Endothelial cell of hepatic sinusoid (primary cell): Measurements from ENCODE around the gene IPPK.
"Not testable (repeated sequence)": the region's sequence is repeated elsewhere in the genome, so short reads cannot be mapped to it uniquely, and the experiment has no call there.

Source experiments
- in situ Hi-C: cut with HindIII; loops from 2 replicates; pipeline ENCODE4 v1.10.0; 2017; ENCODE audit warnings: low sequenced_read_pairs

The IPPK gene

GRCh38 chr9:92600462-92601261 is 69.3 kb downstream of the IPPK start:
- in situ Hi-C loops: no loop called here

- in situ Hi-C loops: loop anchor here (25.0 kb wide), 1 partner anchor 238 kb away; no protein-coding TSS in a partner anchor
Observed at GRCh38 chr9:92599938-92600461, 69.9 kb downstream of the IPPK start.

DNA sequence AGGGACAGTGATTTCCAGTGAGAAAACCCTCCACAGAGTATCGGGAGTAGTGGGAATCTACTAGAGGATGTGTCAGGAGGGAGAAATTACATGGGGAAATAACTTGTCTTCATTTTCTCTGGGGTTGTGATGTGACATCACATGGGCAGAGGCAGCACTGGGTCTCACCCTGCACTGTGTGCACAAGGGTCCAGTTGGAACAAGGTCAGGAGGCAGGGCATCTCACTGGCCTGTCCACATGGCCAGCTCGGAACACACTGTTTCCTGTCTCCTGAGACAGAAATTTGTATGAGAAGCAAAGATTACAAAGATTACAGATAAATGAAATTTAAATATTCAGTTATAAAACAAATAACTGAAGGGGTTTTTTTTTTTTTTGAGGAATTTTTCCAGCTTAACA is 71.5 kb downstream of the IPPK start:
- in situ Hi-C loops: loop anchor here (25.0 kb wide), 1 partner anchor 236 kb away; no protein-coding TSS in a partner anchor

DNA sequence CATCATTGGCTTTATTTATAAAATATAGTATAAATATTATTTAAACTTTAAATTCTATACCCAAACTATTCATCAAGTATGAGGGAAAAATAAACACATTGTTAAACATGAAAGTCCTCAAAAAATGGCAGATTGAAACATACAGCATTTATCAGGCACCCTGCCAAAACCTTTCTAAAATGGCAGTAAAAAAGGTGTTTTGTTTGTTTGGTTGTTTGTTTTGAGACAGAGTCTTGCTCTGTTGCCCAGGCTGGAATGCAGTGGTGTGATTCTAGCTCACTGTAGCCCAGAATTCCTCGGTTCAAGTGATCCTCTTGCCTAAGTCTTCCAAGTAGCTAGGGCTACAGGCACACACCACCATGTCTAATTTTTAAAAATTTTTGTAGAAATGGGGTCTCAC is 74.0 kb downstream of the IPPK start:
- in situ Hi-C loops: loop anchor here (25.0 kb wide), 1 partner anchor 234 kb away; no protein-coding TSS in a partner anchor

DNA sequence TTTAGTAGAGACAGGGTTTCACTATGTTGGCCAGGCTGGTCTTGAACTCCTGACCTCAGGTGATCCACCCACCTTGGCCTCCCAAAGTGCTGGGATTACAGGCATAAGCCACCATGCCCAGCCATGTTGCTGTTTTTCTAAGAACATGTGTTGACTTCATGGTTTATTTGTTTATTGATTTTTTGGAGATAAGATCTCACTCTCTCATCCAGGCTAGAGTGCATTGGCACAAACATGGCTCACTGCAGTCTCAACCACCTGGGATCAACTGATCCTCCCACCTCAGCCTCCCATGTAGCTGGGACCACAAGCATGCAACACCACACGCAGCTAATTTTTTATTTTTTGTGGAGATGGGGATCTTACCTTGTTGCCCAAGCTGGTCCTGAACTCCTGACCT is 74.9 kb downstream of the IPPK start:
- in situ Hi-C loops: loop anchor here (25.0 kb wide), 1 partner anchor 233 kb away; no protein-coding TSS in a partner anchor

DNA sequence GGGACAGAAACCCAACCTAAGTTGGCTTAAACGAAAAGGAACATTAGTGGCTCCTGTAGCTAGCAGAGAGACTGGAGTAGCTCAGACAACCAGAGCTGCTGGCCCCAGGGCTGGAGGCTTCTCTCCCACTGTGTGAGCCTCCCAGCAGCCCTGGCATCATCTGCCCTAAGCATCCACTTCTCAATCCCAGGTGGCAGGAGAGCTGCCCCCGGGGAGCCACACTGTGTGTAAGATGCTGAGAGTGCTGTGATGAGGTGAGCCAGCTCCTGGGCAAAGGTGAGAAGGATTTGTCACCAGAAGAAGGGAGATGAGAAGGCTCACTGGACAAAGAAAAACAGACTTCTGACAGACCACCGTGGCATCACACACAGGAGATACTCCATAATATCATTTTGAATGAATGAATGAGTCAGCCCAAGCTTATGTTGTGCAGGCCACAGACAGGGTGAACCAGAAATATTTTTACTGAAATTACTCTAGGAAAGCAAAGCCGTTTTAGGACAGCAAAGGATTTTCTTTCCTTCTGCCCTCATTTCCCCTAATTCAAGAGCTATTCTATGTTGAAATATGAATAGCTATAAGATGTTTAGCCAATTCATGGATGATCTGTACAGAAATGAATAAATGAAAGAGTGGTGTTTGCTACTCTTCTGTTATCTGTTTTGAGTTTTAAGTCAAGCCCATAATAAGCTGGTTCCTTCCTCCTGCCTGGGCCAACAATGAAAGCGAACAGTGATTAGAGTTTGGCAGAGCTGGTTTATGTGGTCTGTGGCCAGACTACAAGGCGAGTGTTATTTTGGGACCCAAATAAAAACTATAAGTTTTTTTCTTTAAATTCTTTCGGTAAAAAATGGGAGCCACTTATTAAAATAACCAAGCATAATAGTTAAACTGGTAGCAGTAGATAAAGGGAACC is 76.7 kb downstream of the IPPK start:
- in situ Hi-C loops: loop anchor here (25.0 kb wide), 1 partner anchor 231 kb away; no protein-coding TSS in a partner anchor

DNA sequence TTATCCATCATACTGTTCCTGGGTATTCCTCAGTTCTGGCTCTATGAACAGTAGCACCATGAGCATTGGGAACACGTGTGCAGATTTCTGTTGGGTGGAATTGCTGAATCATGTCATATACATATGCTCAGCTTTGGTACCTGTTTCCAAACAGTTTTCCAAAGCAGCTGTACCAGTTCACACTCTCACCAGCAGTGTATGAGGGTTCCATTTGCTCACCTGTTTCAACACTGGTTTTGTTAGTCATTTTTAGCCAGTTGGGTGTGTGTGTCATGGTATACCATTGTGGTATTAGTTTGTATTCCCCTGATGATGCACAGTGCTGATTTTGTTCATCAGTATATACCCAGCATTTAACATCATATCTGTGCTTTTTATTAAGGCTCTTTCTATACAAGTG is 77.4 kb downstream of the IPPK start:
- in situ Hi-C loops: loop anchor here (25.0 kb wide), 1 partner anchor 230 kb away; no protein-coding TSS in a partner anchor

- in situ Hi-C loops: loop anchor here (25.0 kb wide), 1 partner anchor 228 kb away; no protein-coding TSS in a partner anchor
Observed at GRCh38 chr9:92590377-92590776, 79.6 kb downstream of the IPPK start.

DNA sequence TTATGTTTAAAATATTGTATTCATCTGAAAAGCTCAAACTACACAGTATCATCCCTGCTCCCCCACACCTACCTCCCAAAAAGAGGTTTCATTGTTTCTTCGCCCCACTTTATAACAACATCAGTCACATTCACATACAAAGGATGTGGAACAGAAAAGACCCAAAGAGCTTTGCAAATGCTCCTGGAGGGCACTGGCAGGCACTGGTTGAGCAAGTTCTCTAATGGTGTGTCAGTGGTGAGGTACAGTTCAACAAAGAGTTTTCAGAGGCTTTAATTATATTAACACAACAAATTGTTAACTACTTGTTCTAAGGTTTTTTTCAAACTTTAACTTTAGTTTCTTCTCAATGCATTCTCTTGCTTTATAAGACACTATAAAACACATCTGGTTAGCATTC is 80.0 kb downstream of the IPPK start:
- in situ Hi-C loops: loop anchor here (25.0 kb wide), 1 partner anchor 228 kb away; no protein-coding TSS in a partner anchor

DNA sequence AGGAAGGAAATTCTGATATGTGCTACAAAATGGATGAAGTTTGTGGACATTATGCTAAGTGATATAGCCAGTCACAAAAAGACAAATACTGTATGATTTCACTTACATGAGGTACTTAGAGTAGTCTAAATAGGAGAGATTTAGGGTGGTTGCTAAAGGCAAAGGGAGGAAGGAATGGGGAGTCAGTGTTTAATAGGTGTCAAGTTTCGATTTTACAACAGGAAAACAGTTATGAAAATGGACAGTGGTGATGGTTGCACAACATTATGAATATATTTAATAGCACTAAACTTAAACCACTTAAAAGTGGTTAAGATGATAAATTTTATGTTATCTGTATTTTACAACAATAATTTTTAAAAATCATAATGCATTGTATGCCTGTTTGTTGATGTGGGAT is 93.8 kb downstream of the IPPK start:
- in situ Hi-C loops: loop anchor here (5.0 to 25.0 kb wide), 2 partner anchors 49 to 214 kb away; no protein-coding TSS in a partner anchor

- in situ Hi-C loops: not testable (repeated sequence)
Observed at GRCh38 chr9:92573612-92574011, 96.3 kb downstream of the IPPK start.

DNA sequence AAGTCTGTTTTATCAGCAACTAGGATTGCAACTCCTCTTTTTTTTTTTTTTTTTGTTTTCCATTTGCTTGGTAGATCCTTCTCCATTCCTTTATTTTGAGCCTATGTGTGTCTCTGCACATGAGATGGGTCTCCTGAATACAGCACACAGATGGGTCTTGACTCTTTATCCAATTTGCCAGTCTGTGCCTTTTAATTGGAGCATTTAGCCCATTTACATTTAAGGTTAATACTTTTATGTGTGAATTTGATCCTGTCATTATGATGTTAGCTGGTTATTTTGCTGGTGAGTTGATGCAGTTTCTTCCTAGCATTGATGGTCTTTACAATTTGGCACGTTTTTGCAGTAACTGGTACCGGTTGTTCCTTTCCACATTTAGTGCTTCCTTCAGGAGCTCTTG is 98.1 kb downstream of the IPPK start:
- in situ Hi-C loops: not testable (repeated sequence)

- in situ Hi-C loops: no loop called here
Observed at GRCh38 chr9:92564982-92565381, 104.9 kb downstream of the IPPK start.

- in situ Hi-C loops: no loop called here
Observed at GRCh38 chr9:92564504-92564903, 105.4 kb downstream of the IPPK start.
